GM19324 (cell line): ENCODE measurements around the gene RAVER2.
"Not testable (repeated sequence)": the region's sequence is repeated elsewhere in the genome, so short reads cannot be mapped to it uniquely, and the experiment has no call there.

Source experiments
- ATAC-seq: cut with Tn5 transposase; IDR thresholded peaks from one replicate; pipeline ENCODE4 v1.9.1; 2021; ENCODE audit warnings: mild to moderate bottlenecking, moderate library complexity; ENCODE audit not compliant: unreplicated experiment, low FRiP score

The RAVER2 gene

GRCh38 chr1:64745986-64746940 lies 1.4 kb downstream of the RAVER2 start:
- ATAC-seq = no peak

GRCh38 chr1:64748222-64748621 lies 3.3 kb downstream of the RAVER2 start:
- no peak for ATAC-seq

- no peak for ATAC-seq
These were observed 3.8 kb downstream of the RAVER2 start for GRCh38 chr1:64748706-64749105.

- ATAC-seq = no peak
These were observed 5.2 kb downstream of the RAVER2 start for GRCh38 chr1:64750092-64750491.

- no peak for ATAC-seq
These were observed 6.0 kb downstream of the RAVER2 start for GRCh38 chr1:64750875-64751274.

- ATAC-seq = no peak
These were observed 9.3 kb downstream of the RAVER2 start for GRCh38 chr1:64754173-64754572.

GRCh38 chr1:64755361-64755760 lies 10.5 kb downstream of the RAVER2 start:
- ATAC-seq = no peak

- no peak for ATAC-seq
These were observed 11.9 kb downstream of the RAVER2 start for GRCh38 chr1:64756770-64757169.

- ATAC-seq = no peak
These were observed 12.3 kb downstream of the RAVER2 start for GRCh38 chr1:64757213-64757612.

GRCh38 chr1:64758233-64758632 lies 13.4 kb downstream of the RAVER2 start:
- ATAC-seq = no peak

- ATAC-seq = no peak
These were observed 15.1 kb downstream of the RAVER2 start for GRCh38 chr1:64759968-64760367.

- ATAC-seq = no peak
These were observed 20.1 kb downstream of the RAVER2 start for GRCh38 chr1:64765012-64765411.

GRCh38 chr1:64765826-64766225 lies 21.0 kb downstream of the RAVER2 start:
- ATAC-seq = no peak

- ATAC-seq = no peak
These were observed 21.6 kb downstream of the RAVER2 start for GRCh38 chr1:64766429-64766828.

- no peak for ATAC-seq
These were observed 24.6 kb downstream of the RAVER2 start for GRCh38 chr1:64769482-64769881.

GRCh38 chr1:64769971-64770370 lies 25.1 kb downstream of the RAVER2 start:
- ATAC-seq = no peak

GRCh38 chr1:64773306-64773705 lies 28.4 kb downstream of the RAVER2 start:
- ATAC-seq = not testable (repeated sequence)

- no peak for ATAC-seq
These were observed 30.2 kb downstream of the RAVER2 start for GRCh38 chr1:64775113-64775512.

GRCh38 chr1:64782044-64782443 lies 37.2 kb downstream of the RAVER2 start:
- ATAC-seq = not testable (repeated sequence)

- not testable (repeated sequence) for ATAC-seq
These were observed 38.0 kb downstream of the RAVER2 start for GRCh38 chr1:64782848-64783247.

GRCh38 chr1:64790832-64791487 lies 46.1 kb downstream of the RAVER2 start:
- no peak for ATAC-seq

- no peak for ATAC-seq
These were observed 54.0 kb downstream of the RAVER2 start for GRCh38 chr1:64798872-64799271.
